Stimulated activated naive CD8-positive, alpha-beta T cell treated with anti-CD3 and anti-CD28 coated beads, Interleukin-15, amount 100 ng/mL, for 72 hours (primary cell): Measurements from ENCODE around the gene UHMK1.
"Not testable (repeated sequence)": the region's sequence is repeated elsewhere in the genome, so short reads cannot be mapped to it uniquely, and the experiment has no call there.

Source experiments
- ATAC-seq: fragments of 150-1000 bp; cut with Tn5 transposase; 2 replicates; pipeline ENCODE4 v1.10.0; 2021; ENCODE audit warnings: mild to moderate bottlenecking, moderate library complexity
- DNase-seq, 2 donors: peaks; one replicate each; pipeline ENCODE4 v3.0.0; 2021 to 2022
- H3K27ac Mint-ChIP-seq, 2 donors: one replicate each; pipeline ENCODE4 v1.8.0; 2022; ENCODE audit warnings: mild to moderate bottlenecking in 2 of 2, mixed read lengths in 2 of 2, moderate library complexity in 2 of 2
- H3K27me3 Mint-ChIP-seq: one replicate; pipeline ENCODE4 v1.8.0; 2022; ENCODE audit warnings: mixed read lengths
- H3K4me1 Mint-ChIP-seq: one replicate; pipeline ENCODE4 v1.8.0; 2022; ENCODE audit warnings: mild to moderate bottlenecking, mixed read lengths
- H3K4me3 Mint-ChIP-seq, 2 donors: one replicate each; pipeline ENCODE4 v1.8.0; 2022; ENCODE audit warnings: mild to moderate bottlenecking in 2 of 2, mixed read lengths in 2 of 2, moderate library complexity in 1 of 2
- H3K9me3 Mint-ChIP-seq, 2 donors: one replicate each; pipeline ENCODE4 v1.8.0; 2022; ENCODE audit warnings: mixed read lengths in 2 of 2

Gene UHMK1

GRCh38 chr1:162495531-162496233 lies 1.9 kb upstream of the UHMK1 start:
- peaks cover 26% of the 10 kb centered on the region for H3K4me1 Mint-ChIP-seq
- not testable (repeated sequence) for ATAC-seq, H3K4me3 Mint-ChIP-seq, H3K27me3 Mint-ChIP-seq, DNase-seq, H3K27ac Mint-ChIP-seq, H3K9me3 Mint-ChIP-seq

- DNase-seq (no peak), ATAC-seq (no peak)
- H3K4me3 Mint-ChIP-seq = peak overlapping the region; percentile 87 to 93
- no peaks in the 10 kb centered on the region for H3K27me3 Mint-ChIP-seq
- H3K4me1 Mint-ChIP-seq = peaks cover 27% of the 10 kb centered on the region
- H3K27ac Mint-ChIP-seq = peak overlapping the region; percentile 94 to 96
- H3K9me3 Mint-ChIP-seq = no peaks in the 10 kb centered on the region
These were observed 405 bp upstream of the UHMK1 start for GRCh38 chr1:162497104-162497722.

- no peak for ATAC-seq
- H3K4me1 Mint-ChIP-seq = peaks cover 27% of the 10 kb centered on the region
- H3K27ac Mint-ChIP-seq = peak overlapping the region; percentile 96 to 97
- peak overlapping the region; percentile 87 to 93 for H3K4me3 Mint-ChIP-seq
- DNase-seq = no peak
- H3K27me3 Mint-ChIP-seq = no peaks in the 10 kb centered on the region
- H3K9me3 Mint-ChIP-seq = no peaks in the 10 kb centered on the region
These were observed 835 bp downstream of the UHMK1 start for GRCh38 chr1:162498496-162498810.

GRCh38 chr1:162500805-162501204 lies 3.2 kb downstream of the UHMK1 start:
- no peaks in the 10 kb centered on the region for H3K9me3 Mint-ChIP-seq
- no peak overlapping the region for H3K27ac Mint-ChIP-seq

GRCh38 chr1:162502077-162502476 lies 4.5 kb downstream of the UHMK1 start:
- Mint-ChIP-seq H3K4me1 (peaks cover 22% of the 10 kb centered on the region), H3K4me3 (no peak overlapping the region), H3K9me3 (no peaks in the 10 kb centered on the region), H3K27ac (no peak overlapping the region), H3K27me3 (no peaks in the 10 kb centered on the region)
- DNase-seq (no peak), ATAC-seq (no peak)

More at GRCh38 chr1:162500805-162501204, 3.2 kb downstream of the UHMK1 start:
- no peaks in the 10 kb centered on the region for H3K27me3 Mint-ChIP-seq
- DNase-seq (no peak), ATAC-seq (no peak)
- no peak overlapping the region for H3K4me3 Mint-ChIP-seq
- peaks cover 27% of the 10 kb centered on the region for H3K4me1 Mint-ChIP-seq

GRCh38 chr1:162502928-162503327 lies 5.3 kb downstream of the UHMK1 start:
- DNase-seq (no peak), ATAC-seq (no peak)
- no peaks in the 10 kb centered on the region for H3K27me3 Mint-ChIP-seq
- H3K27ac Mint-ChIP-seq = no peak overlapping the region
- no peak overlapping the region for H3K4me3 Mint-ChIP-seq
- peaks cover 24% of the 10 kb centered on the region for H3K4me1 Mint-ChIP-seq
- no peaks in the 10 kb centered on the region for H3K9me3 Mint-ChIP-seq

- DNase-seq (no peak), ATAC-seq (no peak)
- H3K4me3 Mint-ChIP-seq = no peak overlapping the region
- no peaks in the 10 kb centered on the region for H3K27me3 Mint-ChIP-seq
- H3K27ac Mint-ChIP-seq = no peak overlapping the region
- H3K4me1 Mint-ChIP-seq = no peaks in the 10 kb centered on the region
- no peaks in the 10 kb centered on the region for H3K9me3 Mint-ChIP-seq
These were observed 29.7 kb downstream of the UHMK1 start for GRCh38 chr1:162527314-162527713.

- no peak for ATAC-seq
- no peaks in the 10 kb centered on the region for H3K9me3 Mint-ChIP-seq
- H3K4me3 Mint-ChIP-seq = no peak overlapping the region
- no peaks in the 10 kb centered on the region for H3K4me1 Mint-ChIP-seq
- no peak overlapping the region for H3K27ac Mint-ChIP-seq
- H3K27me3 Mint-ChIP-seq = no peaks in the 10 kb centered on the region
- DNase-seq = no peak
These were observed 32.8 kb downstream of the UHMK1 start for GRCh38 chr1:162530307-162530987.

- Mint-ChIP-seq H3K9me3 (no peaks in the 10 kb centered on the region), H3K27me3 (no peaks in the 10 kb centered on the region), H3K4me3 (no peak overlapping the region), H3K4me1 (no peaks in the 10 kb centered on the region), H3K27ac (no peak overlapping the region)
- no peak for DNase-seq
- ATAC-seq = no peak
These were observed 33.3 kb downstream of the UHMK1 start for GRCh38 chr1:162530988-162531319.

GRCh38 chr1:162535501-162535900 lies 37.9 kb downstream of the UHMK1 start:
- DNase-seq = no peak
- no peak overlapping the region for H3K27ac Mint-ChIP-seq
- H3K27me3 Mint-ChIP-seq = no peaks in the 10 kb centered on the region
- H3K4me3 Mint-ChIP-seq = no peak overlapping the region
- H3K9me3 Mint-ChIP-seq = no peaks in the 10 kb centered on the region
- H3K4me1 Mint-ChIP-seq = peaks cover 8% of the 10 kb centered on the region
- no peak for ATAC-seq

GRCh38 chr1:162536511-162536910 lies 38.9 kb downstream of the UHMK1 start:
- Mint-ChIP-seq H3K27ac (no peak overlapping the region), H3K4me1 (peaks cover 8% of the 10 kb centered on the region), H3K4me3 (no peak overlapping the region), H3K9me3 (peaks cover 4 to 5% of the 10 kb centered on the region in 2 donors), H3K27me3 (no peaks in the 10 kb centered on the region)
- ATAC-seq (peak; percentile 44), DNase-seq (no peak)

- ATAC-seq (no peak), DNase-seq (no peak)
- Mint-ChIP-seq H3K4me3 (no peak overlapping the region), H3K9me3 (peaks cover 6 to 9% of the 10 kb centered on the region in 2 donors), H3K27me3 (no peaks in the 10 kb centered on the region), H3K27ac (no peak overlapping the region), H3K4me1 (peaks cover 8% of the 10 kb centered on the region)
These were observed 39.6 kb downstream of the UHMK1 start for GRCh38 chr1:162537216-162537615.

- peaks cover 8% of the 10 kb centered on the region for H3K4me1 Mint-ChIP-seq
- no peak overlapping the region for H3K4me3 Mint-ChIP-seq
- ATAC-seq = peak; percentile 86
- peaks cover 14 to 18% of the 10 kb centered on the region in 2 donors for H3K9me3 Mint-ChIP-seq
- no peaks in the 10 kb centered on the region for H3K27me3 Mint-ChIP-seq
- peak in 1 of 2 donors; percentile 28 for DNase-seq
- peak overlapping the region; percentile 75 to 91 for H3K27ac Mint-ChIP-seq
These were observed 41.3 kb downstream of the UHMK1 start for GRCh38 chr1:162538815-162539431.

GRCh38 chr1:162541619-162542141 lies 44.1 kb downstream of the UHMK1 start:
- H3K4me3 Mint-ChIP-seq = no peak overlapping the region
- peaks cover 14 to 18% of the 10 kb centered on the region in 2 donors for H3K9me3 Mint-ChIP-seq
- peaks cover 8% of the 10 kb centered on the region for H3K4me1 Mint-ChIP-seq
- peak overlapping the region in 1 of 2 donors; percentile 4 for H3K27ac Mint-ChIP-seq
- no peaks in the 10 kb centered on the region for H3K27me3 Mint-ChIP-seq
- DNase-seq (no peak), ATAC-seq (no peak)

GRCh38 chr1:162543228-162543627 lies 45.6 kb downstream of the UHMK1 start:
- H3K9me3 Mint-ChIP-seq = peaks cover 14 to 18% of the 10 kb centered on the region in 2 donors
- ATAC-seq = no peak
- H3K27me3 Mint-ChIP-seq = no peaks in the 10 kb centered on the region
- DNase-seq = no peak
- H3K27ac Mint-ChIP-seq = no peak overlapping the region
- H3K4me1 Mint-ChIP-seq = peaks cover 8% of the 10 kb centered on the region
- no peak overlapping the region for H3K4me3 Mint-ChIP-seq

GRCh38 chr1:162548170-162548569 lies 50.6 kb downstream of the UHMK1 start:
- peaks cover 3% of the 10 kb centered on the region in 2 donors for H3K9me3 Mint-ChIP-seq
- H3K4me1 Mint-ChIP-seq = no peaks in the 10 kb centered on the region
- no peak overlapping the region for H3K27ac Mint-ChIP-seq
- H3K27me3 Mint-ChIP-seq = no peaks in the 10 kb centered on the region
- H3K4me3 Mint-ChIP-seq = no peak overlapping the region
- ATAC-seq (no peak), DNase-seq (no peak)
